GM12892 (cell line): Measurements from ENCODE around the gene RHAG.

Experiments used
- DNase-seq: peaks from one replicate; pipeline ENCODE4 v3.0.0; 2011; ENCODE audit not compliant: insufficient read length
- FAIRE-seq: peaks from 2 replicates; lab custom pipeline; 2011; peaks lifted over from hg19 to GRCh38; lab: Jason Lieb, UNC
- POLR2A ChIP-seq: IDR thresholded peaks from 2 replicates; pipeline ENCODE4 v1.6.1; 2011; ENCODE audit warnings: low read depth, low read length, control low read depth
- POLR2AphosphoS5 ChIP-seq: IDR thresholded peaks from 2 replicates; pipeline ENCODE4 v1.6.1; 2011; ENCODE audit warnings: low read depth, low read length, control low read depth
- TAF1 ChIP-seq: IDR thresholded peaks from 2 replicates; pipeline ENCODE4 v1.6.1; 2011; ENCODE audit warnings: low read depth, mild to moderate bottlenecking, control low read depth, low read length, borderline replicate concordance

The RHAG gene

DNA sequence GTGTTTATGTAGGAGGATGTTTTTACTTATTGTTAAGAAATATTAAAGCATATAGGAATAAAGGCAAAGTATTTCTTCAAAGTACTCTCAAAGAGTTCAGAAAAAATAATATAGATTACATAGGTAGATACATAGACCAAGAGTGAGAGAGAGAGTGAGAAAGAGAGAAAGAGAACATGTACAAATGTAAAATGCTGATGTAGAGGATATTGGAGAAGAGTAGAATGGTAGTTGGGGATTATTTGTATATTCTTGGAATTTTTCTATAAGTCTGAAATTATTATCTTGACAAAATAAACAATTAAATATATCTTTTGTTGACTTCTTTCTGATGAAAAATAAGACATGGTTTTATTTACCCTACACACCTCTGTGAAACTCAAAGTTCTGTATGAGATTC, 57.0 kb downstream of the RHAG start:
- DNase-seq (no peak), FAIRE-seq (no peak)

DNA sequence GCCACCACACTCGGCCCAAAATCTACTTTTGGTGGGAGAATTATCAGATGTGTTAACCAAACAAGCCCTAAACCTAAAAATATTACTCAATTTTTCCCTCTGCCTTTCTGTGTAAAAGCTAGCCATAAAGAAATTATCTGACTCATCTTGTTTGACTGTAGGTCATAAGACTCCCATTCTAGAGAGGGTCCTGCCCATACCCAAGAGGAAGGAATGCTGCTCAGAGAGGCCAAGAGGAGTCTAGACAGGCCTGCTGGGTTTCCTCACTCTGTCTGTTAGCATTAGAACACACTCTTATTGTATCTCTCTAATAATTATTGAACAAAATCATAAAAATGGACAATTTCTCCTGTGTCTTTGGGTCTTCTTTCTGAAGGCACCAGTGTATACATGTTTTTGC, 60.0 kb downstream of the RHAG start:
- no peak for DNase-seq
- FAIRE-seq = no peak
- no peak for TF ChIP-seq POLR2AphosphoS5
- TF ChIP-seq POLR2A = no peak
- no peak for TF ChIP-seq TAF1

More for the DNA sequence above, 57.0 kb downstream of the RHAG start:
- no peak for TF ChIP-seq POLR2AphosphoS5

GRCh38 chr6:49570474-49571079, 66.1 kb downstream of the RHAG start:
- DNase-seq (no peak), FAIRE-seq (no peak)
- no peak for TF ChIP-seq TAF1
- no peak for TF ChIP-seq POLR2AphosphoS5
- TF ChIP-seq POLR2A = no peak

GRCh38 chr6:49565855-49566254, 70.8 kb downstream of the RHAG start:
- TF ChIP-seq POLR2AphosphoS5 = no peak
- DNase-seq (no peak), FAIRE-seq (no peak)

- no peak for TF ChIP-seq POLR2AphosphoS5
- no peak for TF ChIP-seq POLR2A
- no peak for TF ChIP-seq TAF1
- no peak for FAIRE-seq
- DNase-seq = no peak
These were observed 71.4 kb downstream of the RHAG start for GRCh38 chr6:49565261-49565660.

DNA sequence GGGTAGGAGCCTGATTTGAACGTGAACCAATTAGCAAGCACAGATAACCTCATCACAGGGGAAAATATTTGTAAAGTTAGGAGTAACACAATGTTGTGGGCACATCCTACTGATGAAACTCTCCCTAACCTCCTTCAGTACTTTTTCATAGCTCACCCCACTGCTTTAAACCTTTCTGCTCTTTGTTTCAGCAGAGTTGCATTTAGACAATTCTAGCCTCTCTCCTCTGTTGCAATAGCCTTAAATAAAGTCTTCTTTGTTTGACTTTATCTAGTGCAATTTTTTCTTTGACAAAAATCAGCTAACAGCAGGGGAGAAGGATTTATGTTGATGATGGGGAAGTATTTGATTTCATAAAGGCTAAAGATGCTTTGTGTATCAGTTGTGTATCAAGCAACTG, 72.1 kb downstream of the RHAG start:
- no peak for TF ChIP-seq POLR2A
- no peak for TF ChIP-seq POLR2AphosphoS5
- no peak for TF ChIP-seq TAF1
- FAIRE-seq (no peak), DNase-seq (no peak)

- no peak for DNase-seq
- no peak for FAIRE-seq
- TF ChIP-seq TAF1 = no peak
- no peak for TF ChIP-seq POLR2A
- no peak for TF ChIP-seq POLR2AphosphoS5
These were observed 73.4 kb downstream of the RHAG start for GRCh38 chr6:49563006-49563886.

DNA sequence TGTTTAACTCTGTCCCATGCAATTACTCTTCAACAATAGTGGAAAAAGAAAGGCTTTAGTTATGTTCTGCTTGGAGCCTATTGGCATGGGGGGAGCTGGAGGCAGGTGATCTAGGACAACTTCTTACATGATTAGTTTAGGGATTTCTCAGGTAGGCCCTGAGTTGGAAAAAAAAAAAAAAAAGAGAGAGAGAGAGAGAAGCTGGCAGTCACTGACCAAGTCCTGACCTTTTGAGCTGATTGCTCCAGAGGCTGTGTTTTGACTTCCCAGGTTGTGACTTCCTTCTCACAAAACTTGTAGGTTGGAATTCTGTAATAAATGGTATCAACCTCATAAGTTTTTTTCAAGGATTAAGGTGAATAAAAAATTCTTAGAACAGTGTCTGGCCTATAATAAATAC, 78.4 kb downstream of the RHAG start:
- DNase-seq (no peak), FAIRE-seq (no peak)
- TF ChIP-seq POLR2AphosphoS5 (no peak), POLR2A (no peak), TAF1 (no peak)

- TF ChIP-seq POLR2AphosphoS5 = no peak
- no peak for TF ChIP-seq TAF1
- TF ChIP-seq POLR2A = no peak
- FAIRE-seq = no peak
- no peak for DNase-seq
These were observed 79.5 kb downstream of the RHAG start for GRCh38 chr6:49557177-49557576.

GRCh38 chr6:49556429-49556837, 80.2 kb downstream of the RHAG start:
- TF ChIP-seq POLR2AphosphoS5 (no peak), POLR2A (no peak), TAF1 (no peak)
- DNase-seq (no peak), FAIRE-seq (no peak)

- no peak for TF ChIP-seq POLR2A
- no peak for TF ChIP-seq POLR2AphosphoS5
- no peak for TF ChIP-seq TAF1
- no peak for FAIRE-seq
- DNase-seq = no peak
These were observed 80.7 kb downstream of the RHAG start for GRCh38 chr6:49555951-49556350.
